ENCODE data around the gene ELP4.
"Not testable (repeated sequence)": the region's sequence is repeated elsewhere in the genome, so short reads cannot be mapped to it uniquely, and the experiment has no call there.

Gene ELP4

DNA sequence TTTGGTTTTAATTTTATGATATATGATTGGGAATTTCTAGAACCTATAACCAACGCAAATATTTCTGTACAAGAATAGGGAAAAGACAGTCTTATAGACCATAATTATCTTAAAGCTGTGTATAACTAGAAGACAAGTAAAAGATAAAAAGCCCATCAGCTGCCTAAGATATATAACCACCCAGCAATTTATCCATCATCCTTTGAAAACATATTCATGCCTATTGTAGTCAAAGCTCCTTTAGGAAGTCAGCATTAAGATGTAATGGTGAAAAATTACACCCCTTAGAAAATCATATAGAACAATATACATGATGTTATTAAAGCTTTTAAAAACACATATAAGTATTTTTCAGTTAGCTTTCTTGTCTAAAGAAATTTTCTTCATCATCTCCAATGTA lies 46.4 kb downstream of the ELP4 start:
- DNase-seq (ENCODE audit: low read depth), result no peak

DNA sequence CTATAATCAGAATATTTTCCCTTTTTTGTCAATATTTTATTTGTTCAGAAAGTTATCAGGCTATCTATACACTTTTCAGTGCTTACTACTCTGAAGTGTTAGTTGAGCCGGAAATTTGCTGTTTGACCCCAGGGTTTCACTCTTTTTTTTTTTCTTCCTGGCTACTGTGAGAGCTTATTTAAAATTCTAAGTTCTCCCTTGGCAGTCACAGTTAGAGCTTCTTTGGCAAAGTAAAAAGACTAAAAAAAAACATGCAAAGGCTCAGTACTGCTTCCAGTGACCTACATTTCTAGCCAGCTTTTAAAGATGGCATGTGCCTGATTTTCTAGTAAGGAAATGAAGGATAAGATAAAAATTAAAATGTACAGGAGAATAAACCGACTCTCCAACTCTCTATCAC lies 48.4 kb downstream of the ELP4 start:
- DNase-seq (ENCODE audit: low read depth), result no peak

DNA sequence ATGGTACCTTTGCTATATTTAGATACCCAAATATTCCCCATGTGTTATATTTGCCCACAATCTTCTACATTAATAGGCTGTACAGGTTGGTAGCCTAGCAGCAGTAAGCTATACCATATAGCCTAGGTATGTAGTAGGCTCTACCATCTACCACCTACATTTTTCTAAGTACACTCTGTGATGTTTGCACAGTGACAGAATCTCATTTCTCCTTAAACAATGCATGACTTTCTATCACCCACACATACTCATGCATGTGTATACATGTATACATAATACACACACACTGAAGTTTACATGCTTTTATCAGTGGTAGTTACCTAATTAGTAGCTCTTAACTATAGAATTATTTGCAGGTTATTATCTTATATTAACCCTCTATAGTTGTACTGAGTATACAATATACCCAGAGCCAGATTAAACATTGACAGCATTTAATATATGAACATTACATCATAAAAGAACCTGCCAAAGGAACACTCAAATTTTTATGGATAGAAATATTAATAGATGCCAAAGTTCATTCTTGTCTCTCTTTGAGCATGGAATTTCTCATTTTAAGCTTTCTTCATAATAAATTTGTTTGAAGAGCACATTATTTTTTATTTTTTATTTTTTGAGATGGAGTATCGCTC lies 51.4 kb downstream of the ELP4 start:
- DNase-seq (ENCODE audit: low read depth), result no peak

DNA sequence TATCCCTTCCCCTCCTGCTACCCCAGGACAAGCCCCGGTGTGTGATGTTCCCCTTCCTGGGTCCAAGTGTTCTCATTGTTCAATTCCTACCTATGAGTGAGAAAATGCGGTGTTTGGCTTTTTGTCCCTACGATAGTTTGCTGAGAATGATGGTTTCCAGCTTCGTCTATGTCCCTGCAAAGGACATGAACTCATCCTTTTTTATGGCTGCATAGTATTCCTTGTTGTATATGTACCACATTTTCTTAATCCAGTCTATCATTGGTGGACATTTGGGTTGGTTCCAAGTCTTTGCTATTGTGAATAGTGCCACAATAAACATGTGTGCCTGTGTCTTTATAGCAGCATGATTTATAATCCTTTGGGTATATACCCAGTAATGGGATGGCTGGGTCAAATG lies 55.0 kb downstream of the ELP4 start:
- not testable (repeated sequence) for DNase-seq (ENCODE audit: low read depth)

DNA sequence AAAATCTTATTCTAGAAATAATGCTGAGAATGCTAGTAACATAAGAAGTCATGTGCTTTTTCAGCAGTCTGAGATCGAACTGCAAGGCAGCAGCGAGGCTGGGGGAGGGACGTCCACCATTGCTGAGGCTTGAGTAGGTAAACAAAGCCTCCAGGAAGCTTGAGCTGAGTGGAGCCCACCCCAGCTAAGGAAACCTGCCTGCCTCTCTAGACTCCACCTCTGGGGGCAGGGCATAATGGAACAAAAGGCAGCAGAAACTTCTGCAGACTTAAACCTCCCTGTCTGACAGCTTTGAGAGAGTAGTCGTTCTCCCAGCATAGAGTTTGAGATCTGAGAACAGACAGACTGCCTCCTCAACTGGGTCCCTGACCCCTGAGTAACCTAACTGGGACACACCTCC lies 64.6 kb downstream of the ELP4 start:
- not testable (repeated sequence) for DNase-seq (ENCODE audit: low read depth)

DNA sequence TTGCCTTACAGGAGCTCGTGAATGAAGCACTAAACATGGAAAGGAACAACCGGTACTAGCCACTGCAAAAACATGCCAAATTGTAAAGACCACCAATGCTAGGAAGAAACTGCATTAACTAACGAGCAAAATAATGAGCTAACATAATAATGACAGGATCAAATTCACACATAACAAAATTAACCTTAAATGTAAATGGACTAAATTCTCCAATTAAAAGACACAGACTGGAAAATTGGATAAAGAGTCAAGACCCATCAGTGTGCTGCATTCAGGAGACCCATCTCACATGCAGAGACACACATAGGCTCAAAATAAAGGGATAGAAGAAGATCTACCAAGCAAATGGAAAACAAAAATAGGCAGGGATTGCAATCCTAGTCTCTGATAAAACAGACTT lies 66.2 kb downstream of the ELP4 start:
- DNase-seq (ENCODE audit: low read depth), result not testable (repeated sequence)

DNA sequence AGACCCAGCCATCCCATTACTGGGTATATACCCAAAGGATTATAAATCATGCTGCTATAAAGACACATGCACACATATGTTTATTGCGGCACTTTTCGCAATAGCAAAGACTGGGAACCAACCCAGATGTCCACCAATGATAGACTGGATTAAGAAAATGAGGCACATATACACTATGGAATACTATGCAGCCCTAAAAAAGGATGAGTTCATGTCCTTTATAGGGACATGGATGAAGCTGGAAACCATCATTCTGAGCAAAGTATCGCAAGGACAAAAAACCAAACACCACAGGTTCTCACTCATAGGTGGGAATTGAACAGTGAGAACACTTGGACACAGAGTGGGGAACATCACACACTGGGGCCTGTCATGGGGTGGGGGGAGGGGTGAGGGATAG lies 69.8 kb downstream of the ELP4 start:
- not testable (repeated sequence) for DNase-seq (ENCODE audit: low read depth)

DNA sequence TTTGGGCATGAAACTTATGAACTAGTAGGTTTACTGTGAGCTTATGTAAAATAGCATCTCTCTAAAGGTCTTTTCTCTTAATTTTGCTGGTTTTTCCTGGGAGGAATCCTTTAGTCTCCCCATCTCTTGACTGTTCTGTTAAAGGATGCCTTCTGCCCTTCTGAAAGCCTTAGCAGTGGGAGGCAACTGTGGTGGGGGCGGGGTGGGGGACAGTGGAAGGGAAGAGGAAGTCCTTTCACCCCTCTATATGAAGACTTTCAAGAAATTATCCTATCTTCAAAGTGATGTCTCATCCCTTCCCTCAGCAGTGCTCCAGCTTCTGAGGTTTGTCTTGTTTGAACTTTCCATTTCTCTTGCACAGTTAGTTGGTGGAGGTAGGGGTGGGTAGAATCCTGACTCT lies 73.1 kb downstream of the ELP4 start:
- DNase-seq (ENCODE audit: low read depth), result no peak

DNA sequence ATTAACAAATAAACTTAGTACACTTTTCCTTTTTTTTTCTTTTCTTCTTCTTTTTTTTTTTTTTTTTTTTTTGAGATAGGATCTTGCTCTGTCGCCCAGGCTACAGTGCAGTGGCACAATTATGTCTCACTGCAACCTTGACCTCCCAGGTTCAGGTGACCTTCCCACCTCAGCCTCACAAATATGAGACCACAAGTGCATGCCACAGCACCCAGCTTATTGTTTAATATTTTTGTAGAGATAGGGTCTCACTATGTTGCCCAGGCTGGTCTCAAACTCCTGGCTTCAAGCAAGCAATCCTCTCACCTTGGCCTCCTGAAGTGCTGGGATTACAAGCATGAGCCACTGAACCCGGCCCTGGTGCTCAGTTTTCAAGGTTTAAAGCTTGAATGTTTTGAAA lies 88.9 kb downstream of the ELP4 start:
- DNase-seq (ENCODE audit: low read depth), result no peak

DNA sequence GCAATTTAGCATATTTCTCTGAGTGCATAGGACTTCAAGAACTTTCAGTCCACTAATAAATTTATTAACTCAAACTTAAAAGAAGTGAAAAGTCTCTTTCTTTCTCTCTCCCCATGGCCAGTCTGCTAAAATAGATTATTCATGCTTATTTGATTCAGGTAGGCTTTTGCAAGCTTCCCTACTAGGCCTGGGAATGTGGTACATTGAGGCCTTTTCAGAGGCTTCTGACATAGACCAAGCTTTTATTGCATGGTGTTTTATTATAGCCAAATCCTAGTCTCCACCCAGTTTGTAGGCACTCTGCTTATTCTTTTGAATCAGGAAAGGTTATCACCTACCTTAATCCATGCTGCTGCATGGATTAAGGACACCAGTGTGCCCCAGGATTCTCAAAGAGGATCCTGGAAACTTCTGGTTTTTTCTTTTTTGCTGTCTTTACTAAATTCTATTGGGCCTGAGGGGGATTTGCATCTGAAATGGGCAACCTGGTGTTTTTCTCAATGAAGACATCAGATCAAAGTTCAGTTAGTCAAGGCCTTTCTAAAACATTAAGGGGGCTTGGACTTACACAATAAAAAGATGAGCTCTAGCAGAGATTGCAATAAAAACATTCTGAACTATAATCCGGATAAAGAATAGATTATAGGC lies 92.2 kb downstream of the ELP4 start:
- DNase-seq (ENCODE audit: low read depth), result no peak

DNA sequence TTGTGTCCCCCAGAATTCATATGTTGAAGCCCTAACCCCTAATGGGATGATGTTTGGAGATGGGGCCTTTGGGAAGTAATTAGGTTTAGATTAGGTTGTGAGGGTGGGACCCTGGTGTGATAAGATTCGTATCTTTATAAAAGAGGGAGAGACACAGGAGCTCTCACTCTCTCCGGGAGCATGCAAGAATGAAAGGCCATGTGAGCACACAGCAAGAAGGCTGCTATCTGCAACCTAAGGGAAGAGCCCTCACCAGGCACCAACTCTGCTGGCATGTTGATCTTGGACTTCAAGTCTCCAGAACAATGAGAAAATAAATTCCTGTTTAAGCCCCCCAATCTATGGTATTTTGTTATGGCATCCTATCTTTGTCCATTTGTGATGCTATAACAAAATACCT lies 97.3 kb downstream of the ELP4 start:
- DNase-seq (ENCODE audit: low read depth), result no peak

DNA sequence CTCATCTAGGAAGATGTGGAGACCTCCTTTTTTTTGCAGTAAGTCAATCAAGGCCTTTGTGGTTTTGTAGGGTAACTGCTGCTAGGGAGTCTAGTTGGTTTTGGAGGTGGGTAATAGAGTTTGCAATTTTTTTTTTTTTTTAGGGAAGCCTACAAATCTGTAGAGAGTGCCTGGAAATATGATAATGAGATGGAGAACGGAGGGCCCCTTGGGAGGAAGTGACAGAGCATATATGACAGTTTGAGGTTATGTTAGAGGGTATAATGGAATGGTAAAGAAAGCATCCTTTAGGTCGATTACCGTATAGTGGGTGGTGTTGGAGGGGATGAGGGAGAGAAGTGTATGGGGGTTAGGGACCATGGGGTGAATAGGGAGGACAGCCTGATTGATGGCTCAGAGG lies 98.3 kb downstream of the ELP4 start:
- DNase-seq (ENCODE audit: low read depth), result no peak

DNA sequence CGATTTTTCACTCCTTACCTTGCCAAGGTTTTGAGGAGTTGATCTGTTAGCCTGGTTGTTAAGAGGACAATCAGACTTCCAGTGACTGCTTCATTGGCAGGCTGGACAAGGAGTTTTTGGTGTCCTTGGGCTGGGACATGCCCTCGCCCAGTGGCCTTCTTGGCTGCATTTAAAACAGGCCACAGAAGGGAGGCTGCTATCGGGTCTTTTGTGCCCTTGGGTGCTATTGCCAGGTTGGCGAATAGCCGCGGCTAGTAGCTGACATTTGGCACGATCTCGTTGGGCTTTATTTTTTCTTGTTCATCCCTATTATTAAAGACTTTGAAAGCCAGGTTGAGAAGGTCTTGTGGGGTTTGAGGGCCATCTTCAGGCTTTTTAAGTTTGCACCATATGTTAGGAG lies 99.4 kb downstream of the ELP4 start:
- no peak for DNase-seq (ENCODE audit: low read depth)

DNA sequence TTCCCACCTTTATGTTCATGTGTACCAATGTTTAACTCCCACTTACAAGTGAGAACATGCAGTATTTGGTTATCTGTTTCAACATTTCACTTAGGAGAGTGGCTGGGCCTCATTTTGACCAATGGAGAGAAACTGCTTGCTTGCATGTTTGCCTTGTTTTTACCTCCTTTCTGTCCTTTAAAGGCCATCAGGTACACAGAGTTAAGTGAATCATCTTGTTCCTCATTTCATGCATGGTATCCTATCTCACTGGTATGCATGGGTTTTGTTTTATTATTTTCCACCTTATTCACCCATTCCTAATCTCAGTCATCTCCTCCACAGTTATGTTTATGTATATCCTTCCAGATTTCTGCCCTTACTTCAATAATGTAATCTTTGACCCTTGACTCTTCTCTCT lies 101.0 kb downstream of the ELP4 start:
- no peak for DNase-seq (ENCODE audit: low read depth)

DNA sequence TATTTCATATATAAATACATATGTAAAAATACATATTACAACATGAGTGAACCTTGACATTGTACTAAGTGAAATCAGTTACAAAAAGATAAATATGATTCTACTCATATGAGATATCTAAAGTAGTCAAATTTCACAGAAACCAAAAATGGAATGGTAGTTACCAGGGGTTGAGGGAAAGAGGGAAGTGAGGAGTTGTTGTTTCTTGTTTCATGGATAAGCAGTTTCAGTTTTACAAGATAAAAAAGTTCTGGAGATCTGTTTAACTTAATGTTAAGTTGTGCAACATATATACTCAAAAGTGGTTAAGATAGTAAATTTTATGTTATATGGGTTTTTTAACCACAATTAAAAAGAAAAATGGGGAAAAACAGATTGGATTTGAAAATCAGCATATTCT lies 107.7 kb downstream of the ELP4 start:
- no peak for DNase-seq (ENCODE audit: low read depth)

DNA sequence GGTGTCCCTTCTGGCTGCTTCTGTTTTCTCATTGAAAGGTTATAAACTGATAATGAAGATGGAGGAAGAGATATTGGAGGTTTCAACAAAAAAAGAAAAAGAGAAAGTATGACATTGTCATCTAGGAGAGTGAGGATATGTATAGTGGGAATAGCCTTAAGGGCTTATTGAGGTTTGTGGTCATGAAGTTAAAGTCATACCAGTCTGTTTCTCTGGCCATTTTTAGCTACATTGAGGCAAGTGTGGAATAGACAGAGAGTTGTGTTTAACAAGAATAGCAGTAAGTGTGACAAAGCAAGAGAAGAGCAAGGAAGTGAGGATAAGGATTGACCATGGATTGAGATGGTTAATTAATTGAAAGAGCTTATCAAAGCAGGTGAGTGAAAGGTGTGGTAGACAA lies 110.4 kb downstream of the ELP4 start:
- no peak for DNase-seq (ENCODE audit: low read depth)

DNA sequence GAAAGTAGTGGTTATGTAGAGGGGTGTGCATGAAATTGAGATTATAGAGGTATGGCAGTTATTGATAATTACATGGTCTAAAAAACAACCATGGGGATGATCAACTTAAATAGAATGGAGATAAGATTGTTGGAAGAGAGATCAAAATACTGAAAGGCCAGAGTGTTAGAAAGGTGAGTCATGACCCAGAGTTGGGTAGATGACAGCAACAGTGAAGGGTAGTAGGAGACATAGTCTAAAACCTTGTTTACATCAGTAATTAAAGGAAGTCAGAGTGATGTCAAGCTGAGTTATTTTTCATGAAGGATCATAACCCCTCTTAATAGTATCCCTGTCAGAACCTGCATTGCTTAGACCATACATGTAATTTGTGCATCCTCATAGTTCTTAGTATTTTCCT lies 110.9 kb downstream of the ELP4 start:
- no peak for DNase-seq (ENCODE audit: low read depth)

DNA sequence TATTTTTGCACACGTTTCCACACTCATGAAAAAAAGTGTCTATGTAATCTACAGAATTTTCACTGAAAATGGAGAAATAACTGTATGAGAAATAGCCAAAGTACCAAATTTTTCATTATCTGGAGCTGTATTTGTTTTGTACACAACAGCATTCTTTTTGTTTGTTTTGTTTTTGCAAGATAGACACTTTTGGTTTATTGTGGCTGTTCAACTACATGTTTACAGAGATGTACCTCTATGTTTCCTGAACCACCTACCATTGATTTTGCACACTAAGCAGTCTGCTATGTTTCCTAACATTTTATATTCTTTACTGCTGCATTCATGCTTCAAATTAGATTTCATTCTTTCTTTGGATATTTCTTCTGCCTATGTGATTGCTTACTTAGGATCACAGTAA lies 116.3 kb downstream of the ELP4 start:
- DNase-seq (ENCODE audit: low read depth), result no peak

DNA sequence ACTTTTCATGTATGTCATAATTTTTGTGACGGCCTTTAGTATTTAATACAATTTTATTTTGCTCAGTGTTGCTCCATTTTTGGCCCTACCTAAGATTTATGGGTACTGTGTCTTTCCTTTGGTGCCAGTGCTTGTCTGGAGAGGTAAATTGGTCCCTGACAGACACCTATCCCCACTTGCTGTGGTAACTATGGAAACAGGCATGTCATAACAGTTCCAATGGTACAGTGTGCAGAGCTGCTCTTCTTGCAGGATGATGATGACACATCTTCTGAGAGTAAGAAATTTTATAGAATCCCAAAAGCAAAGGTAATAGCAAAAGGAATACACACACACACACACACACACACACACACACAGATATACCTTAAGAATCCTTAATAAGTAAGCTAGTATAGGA lies 118.5 kb downstream of the ELP4 start:
- DNase-seq (ENCODE audit: low read depth), result no peak

DNA sequence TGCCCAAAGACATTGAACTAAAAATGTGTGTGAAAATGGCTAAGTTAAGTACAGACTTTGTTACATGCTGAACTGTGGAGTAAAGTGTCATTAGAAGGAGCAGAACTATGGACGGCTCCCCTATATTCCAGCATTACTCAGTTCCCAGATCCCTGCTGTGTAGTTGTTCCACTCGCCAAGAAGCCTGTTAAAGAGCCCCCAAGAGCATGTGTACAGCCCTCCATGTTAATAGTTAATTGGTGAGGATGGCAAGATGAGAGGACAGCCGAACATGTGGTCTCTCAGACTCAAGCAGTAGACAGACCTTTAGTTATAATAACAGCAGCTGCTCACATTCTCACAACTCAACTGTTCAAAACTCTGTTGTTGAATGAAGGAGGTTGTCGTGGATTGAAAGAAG lies 127.4 kb downstream of the ELP4 start:
- no peak for DNase-seq (ENCODE audit: low read depth)

DNA sequence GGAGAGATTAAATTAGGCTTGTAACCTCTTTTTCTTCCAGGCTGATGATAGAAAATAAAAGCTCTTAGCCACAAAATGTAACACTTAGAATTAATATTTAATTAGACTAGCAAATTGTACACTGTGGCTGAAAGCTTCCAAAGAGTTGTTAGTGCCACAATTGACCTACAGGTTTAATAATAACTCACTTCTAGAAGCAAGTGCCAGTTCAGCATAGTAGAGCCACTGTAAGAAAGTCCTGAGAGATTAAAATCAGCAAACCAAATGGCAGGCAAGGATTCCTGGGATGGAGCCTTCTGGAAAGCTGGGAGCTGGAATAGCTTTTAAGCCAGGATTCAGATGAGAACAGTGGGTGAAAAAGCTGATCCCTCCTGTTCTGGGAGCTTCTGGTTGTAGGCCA lies 131.0 kb downstream of the ELP4 start:
- DNase-seq (ENCODE audit: low read depth), result no peak

DNA sequence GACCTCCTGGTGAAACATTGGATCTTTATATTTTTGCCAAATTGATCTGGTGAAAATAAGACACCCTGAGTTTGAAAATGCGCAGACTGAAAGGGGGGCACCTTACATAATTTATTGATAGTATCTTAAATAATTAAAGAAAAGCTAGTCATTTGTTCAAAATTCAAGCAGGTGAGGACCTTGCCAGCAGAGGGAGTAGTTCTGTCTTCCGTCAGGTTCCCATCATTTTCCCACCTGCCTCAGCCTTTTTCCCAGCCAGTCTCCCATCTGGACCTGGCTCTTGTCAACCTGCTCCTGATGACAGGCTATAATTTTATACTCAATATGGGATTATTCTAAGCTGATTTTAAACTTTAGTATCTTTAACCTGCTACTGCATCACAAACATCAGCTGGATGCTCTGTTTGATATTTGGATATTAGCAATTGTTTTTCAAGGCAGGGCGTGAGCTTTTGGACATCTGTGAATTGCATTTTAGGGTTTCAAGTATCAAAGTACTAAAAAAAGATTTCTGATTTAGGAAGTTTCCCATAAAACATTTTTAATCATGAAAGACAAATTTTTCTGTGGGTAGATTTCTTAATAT lies 132.0 kb downstream of the ELP4 start:
- DNase-seq (ENCODE audit: low read depth), result no peak

DNA sequence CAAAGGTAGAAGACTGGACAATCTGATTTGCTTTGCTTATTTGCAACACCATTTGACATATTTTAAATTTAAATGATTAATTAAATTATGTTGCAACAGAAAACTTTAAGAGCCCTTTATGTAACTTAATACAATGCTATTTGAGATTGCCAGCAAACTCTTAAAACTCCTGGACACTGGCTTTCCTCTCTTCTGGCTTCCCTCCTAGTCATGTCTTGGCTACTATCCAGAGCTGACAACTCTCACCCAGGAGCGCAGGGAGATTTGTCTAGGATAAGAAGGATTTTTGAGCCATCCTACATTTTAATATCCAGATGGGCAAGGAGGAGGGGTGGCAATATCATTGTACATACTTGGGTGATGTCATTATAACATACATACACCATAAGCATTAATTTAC lies 134.3 kb downstream of the ELP4 start:
- no peak for DNase-seq (ENCODE audit: low read depth)

DNA sequence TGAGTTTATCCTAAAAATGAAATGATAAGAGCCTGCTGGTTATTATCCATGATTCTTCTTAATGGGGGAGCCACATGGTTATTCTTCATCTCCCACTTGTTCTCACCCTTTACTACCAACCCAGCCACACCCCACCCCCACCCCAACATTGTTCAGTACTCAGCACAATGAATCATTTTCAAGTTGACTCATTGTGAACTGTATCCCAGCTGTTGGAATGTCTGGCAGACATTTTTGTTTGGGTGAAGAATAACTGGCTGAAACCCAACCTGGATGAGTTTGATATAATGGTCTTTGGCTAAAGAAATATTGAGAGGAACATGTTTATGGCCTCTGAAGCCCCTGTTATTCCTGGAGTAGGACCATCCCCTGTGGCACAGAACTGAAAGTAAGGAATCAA lies 136.2 kb downstream of the ELP4 start:
- no peak for DNase-seq (ENCODE audit: low read depth)
